Measurements from ENCODE around the gene TAC4.

Gene TAC4

GRCh38 chr17:49848739-49849138, 870 bp upstream of the TAC4 start:
- no peak overlapping the region for H2AFZ ChIP-seq (ENCODE audit: low read length)
- peaks cover 0 to 46% (median 28%) of the 10 kb centered on the region in 3 experiments for H3K27me3 ChIP-seq (ENCODE audit: control insufficient read depth in 3 of 3, insufficient read depth in 3 of 3, low read depth in 1 of 3, low read length in 3 of 3)
- H3K9me3 ChIP-seq (replicated peaks in 1 of 2; ENCODE audit: control insufficient read depth in 2 of 2, insufficient read depth in 1 of 2, low read depth in 1 of 2, low read length in 2 of 2) = no peaks in the 10 kb centered on the region
- no peak overlapping the region for H4K91ac ChIP-seq (ENCODE audit: low read depth, low read length, poor library complexity)
- H2AK5ac ChIP-seq (ENCODE audit: low read depth, low read length) = no peak overlapping the region
- no peak overlapping the region for H3K4ac ChIP-seq (ENCODE audit: low read length)
- no peak for DNase-seq (ENCODE audit: low spot score)
- H2BK5ac ChIP-seq (ENCODE audit: low read length) = no peak overlapping the region
- H3K4me2 ChIP-seq (ENCODE audit: insufficient read depth, low read length, poor library complexity, severe bottlenecking) = no peak overlapping the region
- no peaks in the 10 kb centered on the region for H3K79me1 ChIP-seq (ENCODE audit: low read depth, low read length)
- peaks cover 12 to 14% of the 10 kb centered on the region in 2 donors for H3K4me1 ChIP-seq (ENCODE audit: control insufficient read depth in 2 of 2, insufficient read depth in 1 of 2, low read depth in 1 of 2, low read length in 2 of 2)
- H2BK12ac ChIP-seq (ENCODE audit: low read length) = no peak overlapping the region
- H2BK120ac ChIP-seq (ENCODE audit: low read depth, low read length) = no peak overlapping the region
- no peak overlapping the region for H3K4me3 ChIP-seq (ENCODE audit: low read length in 2 of 2)
- H3K14ac ChIP-seq (ENCODE audit: low read length) = no peak overlapping the region
- H2BK15ac ChIP-seq (ENCODE audit: low read length) = no peak overlapping the region
- H3K18ac ChIP-seq (ENCODE audit: low read length) = no peak overlapping the region
- no CpG with 5 or more reads among the region's 5 CpGs for WGBS, 2 donors (ENCODE audit: extremely low coverage in 2 of 2, insufficient read length in 2 of 2, insufficient replicate concordance in 1 of 2)
- no peak overlapping the region for H3K9ac ChIP-seq (ENCODE audit: low read depth, low read length, poor library complexity)
- H3K27ac ChIP-seq (replicated peaks; ENCODE audit: low read length) = no peak overlapping the region
- peaks cover 0 to 5% of the 10 kb centered on the region in 2 donors for H3K36me3 ChIP-seq (replicated peaks in 1 of 2; ENCODE audit: control insufficient read depth in 2 of 2, insufficient read depth in 2 of 2, low read length in 2 of 2)
- H3K23ac ChIP-seq (ENCODE audit: low read depth, low read length, poor library complexity) = no peak overlapping the region
- no peak overlapping the region for H4K8ac ChIP-seq (ENCODE audit: low read depth, low read length)

DNA sequence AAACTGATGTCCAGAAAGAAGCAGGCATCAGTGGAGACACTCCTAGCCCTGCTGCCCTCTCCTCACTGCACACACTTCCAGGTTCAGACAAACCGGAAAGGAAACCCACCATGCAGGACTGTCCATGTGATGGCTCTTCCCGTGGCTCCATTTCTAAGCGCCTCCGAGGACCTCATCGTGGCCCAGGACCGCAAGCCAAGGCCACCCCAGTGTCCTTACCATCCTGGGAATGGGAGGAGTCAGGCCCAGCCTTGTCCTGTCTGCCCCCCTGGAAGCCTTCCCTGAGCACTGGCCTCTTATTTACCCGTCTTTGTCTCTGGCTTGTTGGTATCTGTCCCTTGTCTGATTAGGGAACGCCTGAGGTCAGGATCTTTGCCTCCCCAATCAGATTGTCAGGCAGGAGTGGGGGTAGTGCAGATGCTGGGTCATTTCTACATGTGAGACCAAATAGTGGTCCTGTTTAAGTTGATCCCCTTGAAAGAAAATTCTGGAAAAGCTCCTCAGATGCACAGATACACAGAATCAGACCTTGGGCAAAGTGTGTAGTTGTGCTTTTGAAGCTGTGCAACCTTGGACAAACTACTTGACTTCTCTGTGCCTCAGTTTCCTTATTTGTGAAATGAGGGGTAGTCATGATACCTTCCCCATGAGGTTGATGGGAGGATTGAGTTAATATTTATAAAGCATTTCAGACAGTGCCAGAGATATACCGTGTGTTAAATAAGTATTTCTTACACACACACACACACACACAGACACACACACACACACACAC, 744 bp downstream of the TAC4 start:
- Histone ChIP-seq H2BK12ac (ENCODE audit: low read length) (no peak overlapping the region), H4K8ac (ENCODE audit: low read depth, low read length) (no peak overlapping the region), H3K14ac (ENCODE audit: low read length) (no peak overlapping the region), H3K4me3 (ENCODE audit: low read length in 2 of 2) (peak overlapping the region in 1 of 2 donors; percentile 20), H2BK15ac (ENCODE audit: low read length) (no peak overlapping the region), H2AK5ac (ENCODE audit: low read depth, low read length) (no peak overlapping the region), H3K36me3 (replicated peaks in 1 of 2; ENCODE audit: control insufficient read depth in 2 of 2, insufficient read depth in 2 of 2, low read length in 2 of 2) (peaks cover 0 to 5% of the 10 kb centered on the region in 2 donors), H3K4ac (ENCODE audit: low read length) (no peak overlapping the region), H2AFZ (ENCODE audit: low read length) (no peak overlapping the region), H3K23ac (ENCODE audit: low read depth, low read length, poor library complexity) (no peak overlapping the region), H3K4me1 (ENCODE audit: control insufficient read depth in 2 of 2, insufficient read depth in 1 of 2, low read depth in 1 of 2, low read length in 2 of 2) (peaks cover 12 to 14% of the 10 kb centered on the region in 2 donors), H3K9me3 (replicated peaks in 1 of 2; ENCODE audit: control insufficient read depth in 2 of 2, insufficient read depth in 1 of 2, low read depth in 1 of 2, low read length in 2 of 2) (no peaks in the 10 kb centered on the region), H3K18ac (ENCODE audit: low read length) (no peak overlapping the region), H3K27me3 (ENCODE audit: control insufficient read depth in 3 of 3, insufficient read depth in 3 of 3, low read depth in 1 of 3, low read length in 3 of 3) (peaks cover 0 to 30% (median 23%) of the 10 kb centered on the region in 3 experiments), H3K9ac (ENCODE audit: low read depth, low read length, poor library complexity) (no peak overlapping the region), H3K4me2 (ENCODE audit: insufficient read depth, low read length, poor library complexity, severe bottlenecking) (no peak overlapping the region), H2BK120ac (ENCODE audit: low read depth, low read length) (no peak overlapping the region), H2BK5ac (ENCODE audit: low read length) (no peak overlapping the region), H4K91ac (ENCODE audit: low read depth, low read length, poor library complexity) (no peak overlapping the region), H3K27ac (replicated peaks; ENCODE audit: low read length) (no peak overlapping the region), H3K79me1 (ENCODE audit: low read depth, low read length) (no peaks in the 10 kb centered on the region)
- WGBS, 2 donors (ENCODE audit: extremely low coverage in 2 of 2, insufficient read length in 2 of 2, insufficient replicate concordance in 1 of 2) = no CpG with 5 or more reads among the region's 9 CpGs
- no peak for DNase-seq (ENCODE audit: low spot score)

- no CpG with 5 or more reads among the region's 3 CpGs for WGBS, 2 donors (ENCODE audit: extremely low coverage in 2 of 2, insufficient read length in 2 of 2, insufficient replicate concordance in 1 of 2)
These were observed 2.5 kb downstream of the TAC4 start for GRCh38 chr17:49845321-49845720.

GRCh38 chr17:49843774-49844350, 4.0 kb downstream of the TAC4 start:
- no peak overlapping the region for H3K27ac ChIP-seq (replicated peaks; ENCODE audit: low read length)
- H3K23ac ChIP-seq (ENCODE audit: low read depth, low read length, poor library complexity) = no peak overlapping the region
- no peak overlapping the region for H2BK12ac ChIP-seq (ENCODE audit: low read length)
- peaks cover 2% of the 10 kb centered on the region for H3K79me1 ChIP-seq (ENCODE audit: low read depth, low read length)
- H3K4me1 ChIP-seq (ENCODE audit: control insufficient read depth in 2 of 2, insufficient read depth in 1 of 2, low read depth in 1 of 2, low read length in 2 of 2) = peaks cover 7 to 9% of the 10 kb centered on the region in 2 donors
- H4K91ac ChIP-seq (ENCODE audit: low read depth, low read length, poor library complexity) = no peak overlapping the region
- no peaks in the 10 kb centered on the region for H3K27me3 ChIP-seq (ENCODE audit: control insufficient read depth in 3 of 3, insufficient read depth in 3 of 3, low read depth in 1 of 3, low read length in 3 of 3)
- no peak for DNase-seq (ENCODE audit: low spot score)
- no peak overlapping the region for H2AFZ ChIP-seq (ENCODE audit: low read length)
- no peak overlapping the region for H3K4me2 ChIP-seq (ENCODE audit: insufficient read depth, low read length, poor library complexity, severe bottlenecking)
- no peak overlapping the region for H2BK120ac ChIP-seq (ENCODE audit: low read depth, low read length)
- H3K4me3 ChIP-seq (ENCODE audit: low read length in 2 of 2) = no peak overlapping the region
- H2BK5ac ChIP-seq (ENCODE audit: low read length) = no peak overlapping the region
- no peak overlapping the region for H3K9ac ChIP-seq (ENCODE audit: low read depth, low read length, poor library complexity)
- no peak overlapping the region for H3K14ac ChIP-seq (ENCODE audit: low read length)
- H3K36me3 ChIP-seq (replicated peaks in 1 of 2; ENCODE audit: control insufficient read depth in 2 of 2, insufficient read depth in 2 of 2, low read length in 2 of 2) = peaks cover 0 to 5% of the 10 kb centered on the region in 2 donors
- no peak overlapping the region for H2BK15ac ChIP-seq (ENCODE audit: low read length)
- H3K4ac ChIP-seq (ENCODE audit: low read length) = no peak overlapping the region
- peak overlapping the region; percentile 46 for H3K18ac ChIP-seq (ENCODE audit: low read length)
- H3K9me3 ChIP-seq (replicated peaks in 1 of 2; ENCODE audit: control insufficient read depth in 2 of 2, insufficient read depth in 1 of 2, low read depth in 1 of 2, low read length in 2 of 2) = no peaks in the 10 kb centered on the region
- no CpG with 5 or more reads among the region's 6 CpGs for WGBS, 2 donors (ENCODE audit: extremely low coverage in 2 of 2, insufficient read length in 2 of 2, insufficient replicate concordance in 1 of 2)
- no peak overlapping the region for H4K8ac ChIP-seq (ENCODE audit: low read depth, low read length)
- H2AK5ac ChIP-seq (ENCODE audit: low read depth, low read length) = no peak overlapping the region

More at GRCh38 chr17:49845321-49845720, 2.5 kb downstream of the TAC4 start:
- H3K4me1 ChIP-seq (ENCODE audit: control insufficient read depth in 2 of 2, insufficient read depth in 1 of 2, low read depth in 1 of 2, low read length in 2 of 2) = peaks cover 7 to 9% of the 10 kb centered on the region in 2 donors
- H2AFZ ChIP-seq (ENCODE audit: low read length) = no peak overlapping the region
- H3K27ac ChIP-seq (replicated peaks; ENCODE audit: low read length) = no peak overlapping the region
- H4K8ac ChIP-seq (ENCODE audit: low read depth, low read length) = no peak overlapping the region
- H3K4me3 ChIP-seq (ENCODE audit: low read length in 2 of 2) = no peak overlapping the region
- H3K18ac ChIP-seq (ENCODE audit: low read length) = no peak overlapping the region
- no peak overlapping the region for H3K23ac ChIP-seq (ENCODE audit: low read depth, low read length, poor library complexity)
- H2BK5ac ChIP-seq (ENCODE audit: low read length) = no peak overlapping the region
- no peak for DNase-seq (ENCODE audit: low spot score)
- peaks cover 0 to 12% (median 10%) of the 10 kb centered on the region in 3 experiments for H3K27me3 ChIP-seq (ENCODE audit: control insufficient read depth in 3 of 3, insufficient read depth in 3 of 3, low read depth in 1 of 3, low read length in 3 of 3)
- no peak overlapping the region for H2AK5ac ChIP-seq (ENCODE audit: low read depth, low read length)
- H3K14ac ChIP-seq (ENCODE audit: low read length) = no peak overlapping the region
- H3K9me3 ChIP-seq (replicated peaks in 1 of 2; ENCODE audit: control insufficient read depth in 2 of 2, insufficient read depth in 1 of 2, low read depth in 1 of 2, low read length in 2 of 2) = no peaks in the 10 kb centered on the region
- H3K79me1 ChIP-seq (ENCODE audit: low read depth, low read length) = no peaks in the 10 kb centered on the region
- no peak overlapping the region for H2BK15ac ChIP-seq (ENCODE audit: low read length)
- H4K91ac ChIP-seq (ENCODE audit: low read depth, low read length, poor library complexity) = no peak overlapping the region
- no peak overlapping the region for H2BK12ac ChIP-seq (ENCODE audit: low read length)
- peaks cover 0 to 5% of the 10 kb centered on the region in 2 donors for H3K36me3 ChIP-seq (replicated peaks in 1 of 2; ENCODE audit: control insufficient read depth in 2 of 2, insufficient read depth in 2 of 2, low read length in 2 of 2)
- no peak overlapping the region for H3K4me2 ChIP-seq (ENCODE audit: insufficient read depth, low read length, poor library complexity, severe bottlenecking)
- H3K9ac ChIP-seq (ENCODE audit: low read depth, low read length, poor library complexity) = no peak overlapping the region
- H2BK120ac ChIP-seq (ENCODE audit: low read depth, low read length) = no peak overlapping the region
- no peak overlapping the region for H3K4ac ChIP-seq (ENCODE audit: low read length)
